ELF-1 (cell line): ENCODE results near the gene CRELD1.

Source experiments
- DNase-seq: peaks from one replicate; pipeline ENCODE4 v3.0.0-alpha.2; 2016; ENCODE audit warnings: low read depth, low spot score

The CRELD1 gene

GRCh38 chr3:9955611-9956352 is 22.1 kb downstream of the CRELD1 start:
- DNase-seq: no peak

- no peak for DNase-seq
Measured at GRCh38 chr3:9957214-9957613, 23.6 kb downstream of the CRELD1 start.

GRCh38 chr3:9965200-9965875 is 31.7 kb downstream of the CRELD1 start:
- DNase-seq: no peak

- no peak for DNase-seq
Measured at GRCh38 chr3:9966841-9967240, 33.2 kb downstream of the CRELD1 start.

- DNase-seq: no peak
Measured at GRCh38 chr3:9969632-9970019, 36.0 kb downstream of the CRELD1 start.

- no peak for DNase-seq
Measured at GRCh38 chr3:9970020-9970652, 36.5 kb downstream of the CRELD1 start.

GRCh38 chr3:9976721-9977709 is 43.4 kb downstream of the CRELD1 start:
- DNase-seq: no peak

- DNase-seq: no peak
Measured at GRCh38 chr3:9978710-9979305, 45.2 kb downstream of the CRELD1 start.

- DNase-seq: no peak
Measured at GRCh38 chr3:9980251-9980650, 46.6 kb downstream of the CRELD1 start.

- DNase-seq: no peak
Measured at GRCh38 chr3:9986230-9986725, 52.6 kb downstream of the CRELD1 start.

GRCh38 chr3:9994086-9994844 is 60.6 kb downstream of the CRELD1 start:
- DNase-seq: no peak
